Liver (tissue), 9 donors: ENCODE results near the gene PCDH9. TPM values are rescaled to one million over a fixed set of nuclear protein-coding genes. Genes with fewer than 3 reads are reported as not detected.

Source experiments
- DNase-seq: peaks from one replicate; pipeline ENCODE4 v3.0.0-alpha.2; 2017; ENCODE audit warnings: low spot score
- H3K27ac ChIP-seq, 2 donors: one replicate each; pipeline ENCODE4 v1.7.0; 2013; ENCODE audit warnings: inconsistent platforms in 2 of 2, low read length in 2 of 2, control low read depth in 1 of 2, low read depth in 1 of 2, mild to moderate bottlenecking in 1 of 2
- H3K27me3 ChIP-seq, 4 donors: one replicate each; pipeline versions ENCODE4 v1.6.1 to v1.7.0; 2013; ENCODE audit warnings: low read length in 3 of 4, inconsistent platforms in 1 of 4, mild to moderate bottlenecking in 1 of 4, moderate library complexity in 1 of 4; ENCODE audit not compliant: control insufficient read depth in 4 of 4, insufficient read depth in 4 of 4
- H3K36me3 ChIP-seq, 4 donors: one replicate each; pipeline versions ENCODE4 v1.6.1 to v1.7.0; 2013; ENCODE audit warnings: low read length in 3 of 4, mild to moderate bottlenecking in 3 of 4, low read depth in 1 of 4, moderate library complexity in 1 of 4; ENCODE audit not compliant: control insufficient read depth in 4 of 4, insufficient read depth in 3 of 4
- H3K4me1 ChIP-seq, 4 donors: one replicate each; pipeline versions ENCODE4 v1.6.1 to v1.7.0; 2013; ENCODE audit warnings: low read length in 3 of 4, mild to moderate bottlenecking in 3 of 4, moderate library complexity in 1 of 4; ENCODE audit not compliant: control insufficient read depth in 4 of 4, insufficient read depth in 4 of 4
- H3K4me3 ChIP-seq, 3 donors: one replicate each; pipeline versions ENCODE4 v1.6.1 to v1.7.0; 2013; ENCODE audit warnings: low read length in 3 of 3, control low read depth in 1 of 3, low read depth in 1 of 3, mild to moderate bottlenecking in 1 of 3
- H3K9ac ChIP-seq, 2 donors: one replicate each; pipeline ENCODE4 v1.7.0; 2013; ENCODE audit warnings: low read length in 2 of 2, mild to moderate bottlenecking in 2 of 2, moderate library complexity in 2 of 2, control low read depth in 1 of 2, low read depth in 1 of 2
- H3K9me3 ChIP-seq, 4 donors: one replicate each; pipeline versions ENCODE4 v1.6.1 to v1.7.0; 2013; ENCODE audit warnings: low read length in 3 of 4; ENCODE audit not compliant: control insufficient read depth in 4 of 4
- ATF3 ChIP-seq: IDR thresholded peaks from 2 replicates; pipeline ENCODE4 v1.6.1; 2016; ENCODE audit warnings: antibody characterized with exemption
- EGR1 ChIP-seq, 2 donors: IDR thresholded peaks; 2 replicates each; pipeline ENCODE4 v1.6.1; 2016 to 2018; ENCODE audit warnings: antibody characterized with exemption in 2 of 2, low read depth in 2 of 2
- FOXA1 ChIP-seq: IDR thresholded peaks from 2 replicates; pipeline ENCODE4 v1.6.1; 2016; ENCODE audit warnings: antibody characterized with exemption
- FOXA2 ChIP-seq: IDR thresholded peaks from 2 replicates; pipeline ENCODE4 v1.6.1; 2016; ENCODE audit warnings: antibody characterized with exemption
- GABPA ChIP-seq, 2 donors: IDR thresholded peaks in 1 of 2; conservative IDR thresholded peaks in 1 of 2; 2 replicates each; pipeline ENCODE4 v1.6.1; 2016; ENCODE audit warnings: antibody characterized with exemption in 2 of 2, mild to moderate bottlenecking in 1 of 2, moderate library complexity in 1 of 2
- HNF4A ChIP-seq, 2 donors: conservative IDR thresholded peaks; 2 replicates each; pipeline ENCODE4 v1.6.1; 2016; ENCODE audit warnings: antibody characterized with exemption in 2 of 2, mild to moderate bottlenecking in 2 of 2
- HNF4G ChIP-seq: IDR thresholded peaks from 2 replicates; pipeline ENCODE4 v1.6.1; 2016; ENCODE audit warnings: antibody characterized with exemption
- JUND ChIP-seq, 2 donors: IDR thresholded peaks; 2 replicates each; pipeline ENCODE4 v1.6.1; 2016; ENCODE audit warnings: antibody characterized with exemption in 2 of 2
- MAX ChIP-seq: IDR thresholded peaks from 2 replicates; pipeline ENCODE4 v1.6.1; 2016; ENCODE audit warnings: antibody characterized with exemption
- NR2F2 ChIP-seq: IDR thresholded peaks from 2 replicates; pipeline ENCODE4 v1.6.1; 2016; ENCODE audit warnings: antibody characterized with exemption
- RAD21 ChIP-seq, 2 donors: IDR thresholded peaks; 2 replicates each; pipeline ENCODE4 v1.6.1; 2016; ENCODE audit warnings: antibody characterized with exemption in 2 of 2, mild to moderate bottlenecking in 2 of 2
- REST ChIP-seq: IDR thresholded peaks from 2 replicates; pipeline ENCODE4 v1.6.1; 2016; ENCODE audit warnings: antibody characterized with exemption, mild to moderate bottlenecking
- RXRA ChIP-seq, 2 donors: IDR thresholded peaks; 2 replicates each; pipeline ENCODE4 v1.6.1; 2017 to 2018; ENCODE audit warnings: antibody characterized with exemption in 2 of 2, mild to moderate bottlenecking in 1 of 2
- SP1 ChIP-seq: IDR thresholded peaks from 2 replicates; pipeline ENCODE4 v1.6.1; 2018; ENCODE audit warnings: antibody characterized with exemption, mild to moderate bottlenecking
- TAF1 ChIP-seq: conservative IDR thresholded peaks from 2 replicates; pipeline ENCODE4 v1.6.1; 2016; ENCODE audit warnings: antibody characterized with exemption, mild to moderate bottlenecking
- YY1 ChIP-seq: IDR thresholded peaks from 2 replicates; pipeline ENCODE4 v1.6.1; 2016; ENCODE audit warnings: antibody characterized with exemption, mild to moderate bottlenecking
- ZBTB33 ChIP-seq: IDR thresholded peaks from 2 replicates; pipeline ENCODE4 v1.6.1; 2016; ENCODE audit warnings: antibody characterized with exemption
- WGBS: extraction: QIAGEN DNeasy Blood & Tissue Kit; methylation state at CpG from one replicate; pipeline ENCODE4 v1.1.7; 2013; 5-methylcytosine and 5-hydroxymethylcytosine counted together
- polyA plus RNA-seq, 2 donors: library from polyadenylated mRNA; stranded (reverse) in 1 of 2; unstranded in 1 of 2; fragments of 200-250 nt in 1 of 2; fragments of >200 nt in 1 of 2; fragmentation: Nextera tagmentation in 1 of 2; extraction: Ambion mirVana in 1 of 2; gene quantifications; one replicate each; pipeline versions ENCODE4 v1.2.1 to v1.2.3, GENCODE V29; 2013 to 2015
- total RNA-seq, 2 donors: library from RNA; depleted of rRNA; stranded (reverse); fragments of >200 nt; gene quantifications; one replicate each; pipeline ENCODE4 v1.2.3, GENCODE V29; 2014
- TF ChIP-seq, protein P1 (sequence below): fragments of 150-350 bp; IDR thresholded peaks from 2 replicates; pipeline ENCODE4 v1.5.1; 2017; ENCODE audit warnings: improper control_type of control experiment, low read depth, low read length; ENCODE audit not compliant: missing input control
- donor health status: healthy.
- donor health status: healthy.
- donor health status: healthy.
- donor health status: healthy.
- donor health status: healthy.

Gene PCDH9
- total and polyA plus RNA-seq, 4 donors = 0.90 to 4.0 (median 2.2) TPM

- TF ChIP-seq HNF4A (conservative IDR thresholded peaks at IDR 0.05) = no peak
- TF ChIP-seq FOXA1 = no peak
- TF ChIP-seq YY1 = no peak
- no peak for TF ChIP-seq EGR1 (IDR thresholded peaks at IDR 0.05; ENCODE audit: low read depth in 2 of 2)
- no peak for TF ChIP-seq HNF4G
- no peak for TF ChIP-seq SP1
- no peak for TF ChIP-seq RAD21 (IDR thresholded peaks at IDR 0.05)
- TF ChIP-seq JUND (IDR thresholded peaks at IDR 0.05) = no peak
- TF ChIP-seq FOXA2 = no peak
- TF ChIP-seq GABPA (IDR thresholded peaks at IDR 0.05 in 1 of 2, conservative IDR thresholded peaks at IDR 0.05 in 1 of 2) = no peak
- no peak for TF ChIP-seq NR2F2
Observed at GRCh38 chr13:67161176-67161575, 69.0 kb downstream of the PCDH9 start (continued).

GRCh38 chr13:67158903-67159302 is 71.2 kb downstream of the PCDH9 start:
- WGBS = 89% methylated on average over 5 of the region's 5 CpGs
- Histone ChIP-seq H3K27ac (no peak overlapping the region), H3K36me3 (no peaks in the 10 kb centered on the region), H3K27me3 (no peaks in the 10 kb centered on the region), H3K4me3 (no peak overlapping the region), H3K9me3 (no peaks in the 10 kb centered on the region), H3K4me1 (no peaks in the 10 kb centered on the region), H3K9ac (no peak overlapping the region)
- DNase-seq = no peak
- TF ChIP-seq REST = no peak
- TF ChIP-seq TAF1 = no peak
- no peak for TF ChIP-seq EGR1 (IDR thresholded peaks at IDR 0.05; ENCODE audit: low read depth in 2 of 2)
- TF ChIP-seq ZBTB33 = no peak
- no peak for TF ChIP-seq NR2F2
- TF ChIP-seq FOXA2 = no peak

DNA sequence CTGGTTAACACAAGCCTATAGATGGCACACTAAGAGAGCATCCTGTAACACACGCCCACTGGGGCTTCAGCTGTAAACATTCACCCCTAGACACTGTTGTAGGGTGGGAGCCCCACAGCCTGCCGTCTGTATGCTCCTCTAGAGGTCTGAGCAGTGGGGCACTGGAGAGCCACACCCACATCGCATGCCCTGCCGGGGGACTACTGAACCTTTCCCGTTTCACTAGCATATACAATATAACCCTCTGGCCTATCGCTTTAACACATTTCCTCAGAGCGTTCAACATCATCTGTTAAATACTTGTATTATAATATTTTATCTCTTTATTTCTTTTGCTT is 73.4 kb downstream of the PCDH9 start:
- 76% methylated on average over 7 of the region's 7 CpGs for WGBS
- no peak overlapping the region for H3K9ac ChIP-seq
- no peaks in the 10 kb centered on the region for H3K27me3 ChIP-seq
- no peaks in the 10 kb centered on the region for H3K36me3 ChIP-seq
- no peak for TF ChIP-seq RAD21 (IDR thresholded peaks at IDR 0.05)
- TF ChIP-seq EGR1 (IDR thresholded peaks at IDR 0.05; ENCODE audit: low read depth in 2 of 2) = no peak
- TF ChIP-seq JUND (IDR thresholded peaks at IDR 0.05) = no peak
- TF ChIP-seq REST = no peak
- TF ChIP-seq FOXA1 = no peak
- no peak for TF ChIP-seq MAX
- no peak for TF ChIP-seq HNF4A (conservative IDR thresholded peaks at IDR 0.05)
- TF ChIP-seq RXRA (IDR thresholded peaks at IDR 0.05) = no peak
- no peak for TF ChIP-seq FOXA2
- TF ChIP-seq SP1 = no peak
- TF ChIP-seq GABPA (IDR thresholded peaks at IDR 0.05 in 1 of 2, conservative IDR thresholded peaks at IDR 0.05 in 1 of 2) = no peak
- no peak for TF ChIP-seq NR2F2
- no peak for TF ChIP-seq TAF1
- TF ChIP-seq, protein P1, sequence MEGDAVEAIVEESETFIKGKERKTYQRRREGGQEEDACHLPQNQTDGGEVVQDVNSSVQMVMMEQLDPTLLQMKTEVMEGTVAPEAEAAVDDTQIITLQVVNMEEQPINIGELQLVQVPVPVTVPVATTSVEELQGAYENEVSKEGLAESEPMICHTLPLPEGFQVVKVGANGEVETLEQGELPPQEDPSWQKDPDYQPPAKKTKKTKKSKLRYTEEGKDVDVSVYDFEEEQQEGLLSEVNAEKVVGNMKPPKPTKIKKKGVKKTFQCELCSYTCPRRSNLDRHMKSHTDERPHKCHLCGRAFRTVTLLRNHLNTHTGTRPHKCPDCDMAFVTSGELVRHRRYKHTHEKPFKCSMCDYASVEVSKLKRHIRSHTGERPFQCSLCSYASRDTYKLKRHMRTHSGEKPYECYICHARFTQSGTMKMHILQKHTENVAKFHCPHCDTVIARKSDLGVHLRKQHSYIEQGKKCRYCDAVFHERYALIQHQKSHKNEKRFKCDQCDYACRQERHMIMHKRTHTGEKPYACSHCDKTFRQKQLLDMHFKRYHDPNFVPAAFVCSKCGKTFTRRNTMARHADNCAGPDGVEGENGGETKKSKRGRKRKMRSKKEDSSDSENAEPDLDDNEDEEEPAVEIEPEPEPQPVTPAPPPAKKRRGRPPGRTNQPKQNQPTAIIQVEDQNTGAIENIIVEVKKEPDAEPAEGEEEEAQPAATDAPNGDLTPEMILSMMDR = no peak
- no peak for TF ChIP-seq ATF3
- no peak for TF ChIP-seq YY1
- no peak for TF ChIP-seq HNF4G
- no peaks in the 10 kb centered on the region for H3K9me3 ChIP-seq
- no peak overlapping the region for H3K4me3 ChIP-seq
- DNase-seq = no peak
- no peak overlapping the region for H3K27ac ChIP-seq
- H3K4me1 ChIP-seq = no peaks in the 10 kb centered on the region
